Suprapubic skin (tissue), 4 donors: ENCODE data around the gene TGFBR3. TPM values are rescaled to one million over a fixed set of nuclear protein-coding genes. Genes with fewer than 3 reads are reported as not detected.

Experiments used
- DNase-seq, 2 donors: peaks; one replicate each; pipeline ENCODE4 v3.0.0-alpha.2; 2019; ENCODE audit warnings: low spot score in 2 of 2
- H3K27ac ChIP-seq: fragments of 200-600 bp; sonication (generic); one replicate; pipeline ENCODE4 v1.5.1; 2019
- H3K27me3 ChIP-seq: fragments of 200-600 bp; sonication (generic); one replicate; pipeline ENCODE4 v1.5.1; 2019
- H3K36me3 ChIP-seq: fragments of 200-600 bp; sonication (generic); one replicate; pipeline ENCODE4 v1.5.1; 2019
- H3K4me1 ChIP-seq: fragments of 200-600 bp; sonication (generic); one replicate; pipeline ENCODE4 v1.5.1; 2019
- H3K4me3 ChIP-seq: fragments of 200-600 bp; sonication (generic); one replicate; pipeline ENCODE4 v1.5.1; 2019; ENCODE audit warnings: mild to moderate bottlenecking
- H3K9me3 ChIP-seq: fragments of 200-600 bp; sonication (generic); one replicate; pipeline ENCODE4 v1.5.1; 2019
- EP300 ChIP-seq: sonication (generic); formaldehyde crosslinking; IDR thresholded peaks from one replicate; pipeline ENCODE4 v1.6.1; 2017; ENCODE audit warnings: antibody characterized with exemption
- POLR2A ChIP-seq, 2 donors: fragments of 450-650 bp; IDR thresholded peaks; one replicate each; pipeline ENCODE4 v1.6.1; 2017; ENCODE audit warnings: antibody characterized with exemption in 2 of 2, mild to moderate bottlenecking in 2 of 2, moderate library complexity in 2 of 2
- POLR2AphosphoS5 ChIP-seq, 3 donors: sonication (generic); formaldehyde crosslinking; IDR thresholded peaks; one replicate each; pipeline ENCODE4 v1.6.1; 2017; ENCODE audit warnings: antibody characterized with exemption in 3 of 3
- WGBS: methylation state at CpG from one replicate; pipeline ENCODE4 v1.1.5; 2018; 5-methylcytosine and 5-hydroxymethylcytosine counted together
- total RNA-seq, 4 donors: library from RNA; depleted of rRNA; stranded (reverse); fragments of >200 nt; gene quantifications; one replicate each; pipeline ENCODE4 v1.1.0, GENCODE V29; 2016
- TF ChIP-seq, protein P1 (sequence below), 2 donors: fragments of 200-600 bp in 1 of 2; fragments of 450-650 bp in 1 of 2; sonication (generic) in 1 of 2; IDR thresholded peaks; one replicate each; pipeline ENCODE4 v1.5.1; 2016 to 2019; ENCODE audit warnings: antibody characterized with exemption in 2 of 2, mild to moderate bottlenecking in 1 of 2, moderate library complexity in 1 of 2

The TGFBR3 gene
- total RNA-seq, 4 donors from 2014 or later, result 91.3 to 131 (median 114) TPM

DNA sequence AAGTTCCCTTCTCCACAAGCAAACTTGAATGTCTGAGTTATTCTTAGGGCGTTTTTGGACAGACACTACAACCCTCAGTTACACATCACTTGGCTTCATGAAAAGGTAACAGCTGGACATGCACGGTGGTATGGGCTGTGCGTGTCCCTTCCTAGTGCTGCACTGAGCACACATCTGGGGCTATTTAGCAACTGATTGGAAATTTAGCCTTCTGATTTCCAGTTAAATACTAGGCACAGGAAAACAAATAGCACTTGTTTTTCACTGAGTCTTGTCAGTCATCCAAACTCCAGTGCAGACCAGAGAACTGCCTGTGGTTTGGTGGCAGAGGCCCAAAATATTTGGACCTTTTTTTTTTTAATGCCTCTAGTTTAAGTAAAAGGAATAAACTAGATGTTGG, 134.7 kb downstream of the TGFBR3 start:
- Histone ChIP-seq H3K36me3 (peaks cover 8% of the 10 kb centered on the region), H3K4me3 (no peak overlapping the region), H3K27ac (peak overlapping the region; percentile 58), H3K4me1 (peaks cover 64% of the 10 kb centered on the region), H3K9me3 (no peaks in the 10 kb centered on the region), H3K27me3 (no peaks in the 10 kb centered on the region)
- 23% methylated on average over 3 of the region's 3 CpGs for WGBS
- no peak for DNase-seq
- TF ChIP-seq POLR2AphosphoS5 (IDR thresholded peaks at IDR 0.05), result peak; percentile 64 to 92 (median 88)
- TF ChIP-seq, protein P1, sequence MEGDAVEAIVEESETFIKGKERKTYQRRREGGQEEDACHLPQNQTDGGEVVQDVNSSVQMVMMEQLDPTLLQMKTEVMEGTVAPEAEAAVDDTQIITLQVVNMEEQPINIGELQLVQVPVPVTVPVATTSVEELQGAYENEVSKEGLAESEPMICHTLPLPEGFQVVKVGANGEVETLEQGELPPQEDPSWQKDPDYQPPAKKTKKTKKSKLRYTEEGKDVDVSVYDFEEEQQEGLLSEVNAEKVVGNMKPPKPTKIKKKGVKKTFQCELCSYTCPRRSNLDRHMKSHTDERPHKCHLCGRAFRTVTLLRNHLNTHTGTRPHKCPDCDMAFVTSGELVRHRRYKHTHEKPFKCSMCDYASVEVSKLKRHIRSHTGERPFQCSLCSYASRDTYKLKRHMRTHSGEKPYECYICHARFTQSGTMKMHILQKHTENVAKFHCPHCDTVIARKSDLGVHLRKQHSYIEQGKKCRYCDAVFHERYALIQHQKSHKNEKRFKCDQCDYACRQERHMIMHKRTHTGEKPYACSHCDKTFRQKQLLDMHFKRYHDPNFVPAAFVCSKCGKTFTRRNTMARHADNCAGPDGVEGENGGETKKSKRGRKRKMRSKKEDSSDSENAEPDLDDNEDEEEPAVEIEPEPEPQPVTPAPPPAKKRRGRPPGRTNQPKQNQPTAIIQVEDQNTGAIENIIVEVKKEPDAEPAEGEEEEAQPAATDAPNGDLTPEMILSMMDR (IDR thresholded peaks at IDR 0.05), result no peak

DNA sequence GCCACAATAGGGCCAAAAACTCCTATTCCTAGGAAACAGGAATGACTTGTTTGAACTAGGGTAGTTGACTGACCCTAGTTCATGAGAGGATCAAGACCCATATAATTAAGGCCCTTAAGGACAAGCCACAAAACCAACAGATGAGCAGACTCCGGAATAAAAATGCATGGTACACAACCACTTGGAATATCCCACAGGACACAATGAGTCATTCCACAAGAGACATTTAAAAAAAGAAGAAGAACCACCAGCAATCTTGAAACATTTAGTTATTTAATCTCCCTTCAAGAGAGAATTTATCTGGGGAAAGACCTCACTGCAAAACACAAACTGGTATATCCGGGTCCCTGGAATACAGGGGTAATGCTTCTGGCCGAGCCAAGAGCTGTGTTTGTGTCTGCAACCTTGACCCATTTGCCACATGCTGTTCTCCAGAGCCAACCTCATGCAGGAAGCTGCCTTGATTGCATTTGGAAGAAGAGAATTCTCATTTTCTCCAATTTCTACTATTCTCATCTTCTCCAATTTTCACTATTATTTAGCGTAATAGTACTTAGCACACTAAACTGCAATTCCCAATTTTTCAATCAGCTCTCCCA, 135.5 kb downstream of the TGFBR3 start:
- no peak for DNase-seq
- H3K4me1 ChIP-seq, result peaks cover 65% of the 10 kb centered on the region
- peak overlapping the region; percentile 58 for H3K27ac ChIP-seq
- H3K4me3 ChIP-seq, result no peak overlapping the region
- TF ChIP-seq POLR2A (IDR thresholded peaks at IDR 0.05) (no peak), EP300 (no peak), POLR2AphosphoS5 (IDR thresholded peaks at IDR 0.05) (no peak)
- TF ChIP-seq, protein P1 (IDR thresholded peaks at IDR 0.05), result no peak
- no peaks in the 10 kb centered on the region for H3K27me3 ChIP-seq
- 52% methylated on average over 4 of the region's 4 CpGs for WGBS
- H3K36me3 ChIP-seq, result peaks cover 8% of the 10 kb centered on the region
- H3K9me3 ChIP-seq, result no peaks in the 10 kb centered on the region

DNA sequence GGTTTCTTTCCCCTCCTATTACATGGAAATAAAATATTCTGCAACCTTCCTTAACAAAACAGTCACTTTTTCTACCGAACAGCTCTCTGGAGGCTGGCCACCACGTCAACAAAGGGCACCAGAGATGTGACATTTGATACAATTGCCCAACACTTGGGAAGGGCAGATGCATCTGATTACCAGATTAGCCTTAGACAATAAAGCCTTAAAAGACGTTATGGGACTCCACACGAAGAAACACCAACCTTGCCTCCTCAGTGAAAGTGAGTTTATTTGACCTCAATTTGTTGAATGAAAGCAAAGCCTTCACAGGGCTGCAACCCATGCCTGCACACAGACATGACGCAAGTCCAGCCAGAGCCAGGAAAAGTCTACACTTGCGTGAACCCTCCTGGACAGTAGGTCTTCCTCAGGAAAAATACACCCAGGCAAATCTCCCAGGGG, 136.1 kb downstream of the TGFBR3 start:
- Histone ChIP-seq H3K36me3 (peaks cover 8% of the 10 kb centered on the region), H3K9me3 (no peaks in the 10 kb centered on the region), H3K27me3 (no peaks in the 10 kb centered on the region), H3K27ac (peak overlapping the region; percentile 58), H3K4me3 (no peak overlapping the region), H3K4me1 (peaks cover 70% of the 10 kb centered on the region)
- DNase-seq, result no peak
- 61% methylated on average over 6 of the region's 6 CpGs for WGBS
- TF ChIP-seq POLR2A (IDR thresholded peaks at IDR 0.05), result no peak
- no peak for TF ChIP-seq POLR2AphosphoS5 (IDR thresholded peaks at IDR 0.05)

DNA sequence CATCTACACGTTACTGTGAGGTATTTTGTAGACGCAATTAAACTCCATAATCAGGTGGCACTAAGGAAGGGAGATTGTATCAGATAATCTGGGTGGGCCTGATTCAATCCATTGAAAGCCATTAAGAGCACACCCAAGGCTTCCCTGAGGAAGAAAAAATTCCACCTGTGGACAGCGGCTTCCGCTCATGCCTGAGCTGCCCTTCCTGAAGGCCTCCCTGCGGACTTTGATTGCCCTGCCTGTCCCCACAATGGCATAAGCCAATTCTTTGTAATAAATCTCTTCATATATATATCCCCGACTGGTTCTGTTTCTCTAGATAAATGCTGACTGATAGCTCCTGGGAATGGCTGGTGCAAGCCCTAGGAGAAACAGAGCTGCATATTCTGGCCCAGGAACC, 138.3 kb downstream of the TGFBR3 start:
- Histone ChIP-seq H3K4me3 (no peak overlapping the region), H3K27me3 (no peaks in the 10 kb centered on the region), H3K4me1 (peaks cover 77% of the 10 kb centered on the region), H3K36me3 (peaks cover 8% of the 10 kb centered on the region), H3K27ac (peak overlapping the region; percentile 27), H3K9me3 (no peaks in the 10 kb centered on the region)
- TF ChIP-seq EP300 (no peak), POLR2AphosphoS5 (IDR thresholded peaks at IDR 0.05) (no peak), POLR2A (IDR thresholded peaks at IDR 0.05) (no peak)
- TF ChIP-seq, protein P1 (IDR thresholded peaks at IDR 0.05), result no peak
- 85% methylated on average over 6 of the region's 6 CpGs for WGBS
- DNase-seq, result no peak

DNA sequence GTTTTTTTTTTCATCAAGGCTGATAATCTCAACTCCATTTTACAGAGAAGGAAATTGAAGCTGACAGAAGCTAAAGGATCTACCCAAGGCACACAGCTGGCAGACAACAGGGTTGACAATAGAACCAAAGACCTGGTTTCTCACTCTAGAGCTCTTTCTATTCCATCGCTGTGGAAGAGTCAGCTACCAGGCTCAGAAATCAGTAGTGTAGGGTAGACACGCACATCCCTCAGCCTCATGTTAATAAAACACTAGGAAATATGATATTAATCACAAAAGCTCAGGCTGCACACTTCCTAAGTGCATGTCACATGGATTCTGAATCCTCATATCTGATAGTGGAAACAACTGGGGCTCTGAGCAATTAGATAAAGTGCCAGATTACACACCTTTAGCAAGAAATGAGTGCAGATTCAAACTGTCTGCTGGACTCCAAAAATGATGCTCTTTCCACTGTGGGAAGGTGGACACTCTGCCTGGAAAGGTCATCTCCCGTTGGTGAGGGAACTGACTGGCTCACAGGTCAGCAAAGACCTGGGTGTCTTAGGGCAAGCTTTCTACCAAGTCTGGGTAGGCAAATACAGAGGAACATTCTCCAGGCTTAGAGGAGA, 139.1 kb downstream of the TGFBR3 start:
- Histone ChIP-seq H3K27ac (peak overlapping the region; percentile 27), H3K27me3 (no peaks in the 10 kb centered on the region), H3K4me1 (peaks cover 77% of the 10 kb centered on the region), H3K36me3 (peaks cover 8% of the 10 kb centered on the region), H3K9me3 (no peaks in the 10 kb centered on the region), H3K4me3 (no peak overlapping the region)
- TF ChIP-seq, protein P1 (IDR thresholded peaks at IDR 0.05), result no peak
- TF ChIP-seq EP300, result no peak
- TF ChIP-seq POLR2A (IDR thresholded peaks at IDR 0.05), result no peak
- no peak for TF ChIP-seq POLR2AphosphoS5 (IDR thresholded peaks at IDR 0.05)
- WGBS, result 98% methylated on average over 3 of the region's 3 CpGs
- DNase-seq, result no peak
